ENCODE data around the gene EXPH5.

- TF ChIP-seq, protein P1, sequence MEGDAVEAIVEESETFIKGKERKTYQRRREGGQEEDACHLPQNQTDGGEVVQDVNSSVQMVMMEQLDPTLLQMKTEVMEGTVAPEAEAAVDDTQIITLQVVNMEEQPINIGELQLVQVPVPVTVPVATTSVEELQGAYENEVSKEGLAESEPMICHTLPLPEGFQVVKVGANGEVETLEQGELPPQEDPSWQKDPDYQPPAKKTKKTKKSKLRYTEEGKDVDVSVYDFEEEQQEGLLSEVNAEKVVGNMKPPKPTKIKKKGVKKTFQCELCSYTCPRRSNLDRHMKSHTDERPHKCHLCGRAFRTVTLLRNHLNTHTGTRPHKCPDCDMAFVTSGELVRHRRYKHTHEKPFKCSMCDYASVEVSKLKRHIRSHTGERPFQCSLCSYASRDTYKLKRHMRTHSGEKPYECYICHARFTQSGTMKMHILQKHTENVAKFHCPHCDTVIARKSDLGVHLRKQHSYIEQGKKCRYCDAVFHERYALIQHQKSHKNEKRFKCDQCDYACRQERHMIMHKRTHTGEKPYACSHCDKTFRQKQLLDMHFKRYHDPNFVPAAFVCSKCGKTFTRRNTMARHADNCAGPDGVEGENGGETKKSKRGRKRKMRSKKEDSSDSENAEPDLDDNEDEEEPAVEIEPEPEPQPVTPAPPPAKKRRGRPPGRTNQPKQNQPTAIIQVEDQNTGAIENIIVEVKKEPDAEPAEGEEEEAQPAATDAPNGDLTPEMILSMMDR (IDR thresholded peaks at IDR 0.05) = no peak
- TF ChIP-seq POLR2A (IDR thresholded peaks at IDR 0.05) = no peak
Observed at GRCh38 chr11:108580645-108581044, 12.9 kb downstream of the EXPH5 start.
